NCI-H345 (cell line): ENCODE data around the gene LILRB3.
"Not testable (repeated sequence)": the region's sequence is repeated elsewhere in the genome, so short reads cannot be mapped to it uniquely, and the experiment has no call there.

Experiments
- DNase-seq: peaks from one replicate; lab custom pipeline; 2025; lab: John Stamatoyannopoulos, UW

LILRB3 gene

GRCh38 chr19:54209811-54210494 lies 12.9 kb downstream of the LILRB3 start:
- peak; percentile 76 for DNase-seq

- no peak for DNase-seq
These were observed 13.6 kb downstream of the LILRB3 start for GRCh38 chr19:54209058-54209810.

- DNase-seq: no peak
These were observed 14.1 kb downstream of the LILRB3 start for GRCh38 chr19:54208784-54209057.

- DNase-seq: no peak
These were observed 14.6 kb downstream of the LILRB3 start for GRCh38 chr19:54207983-54208783.

- DNase-seq: no peak
These were observed 15.2 kb downstream of the LILRB3 start for GRCh38 chr19:54207676-54207982.

GRCh38 chr19:54207193-54207592 lies 15.6 kb downstream of the LILRB3 start:
- DNase-seq: not testable (repeated sequence)

GRCh38 chr19:54206831-54207177 lies 16.0 kb downstream of the LILRB3 start:
- DNase-seq: no peak

- no peak for DNase-seq
These were observed 16.6 kb downstream of the LILRB3 start for GRCh38 chr19:54206030-54206830.

GRCh38 chr19:54204767-54205468 lies 17.9 kb downstream of the LILRB3 start:
- no peak for DNase-seq

- no peak for DNase-seq
These were observed 19.6 kb downstream of the LILRB3 start for GRCh38 chr19:54203151-54203611.

GRCh38 chr19:54201980-54202379 lies 20.8 kb downstream of the LILRB3 start:
- DNase-seq: no peak

- DNase-seq: no peak
These were observed 21.6 kb downstream of the LILRB3 start for GRCh38 chr19:54201172-54201701.

GRCh38 chr19:54199401-54199800 lies 23.4 kb downstream of the LILRB3 start:
- DNase-seq: no peak

- no peak for DNase-seq
These were observed 25.7 kb downstream of the LILRB3 start for GRCh38 chr19:54197121-54197520.

- no peak for DNase-seq
These were observed 26.3 kb downstream of the LILRB3 start for GRCh38 chr19:54196536-54196935.

GRCh38 chr19:54194463-54194862 lies 28.3 kb downstream of the LILRB3 start:
- not testable (repeated sequence) for DNase-seq

GRCh38 chr19:54193011-54193410 lies 29.8 kb downstream of the LILRB3 start:
- DNase-seq: no peak

GRCh38 chr19:54191811-54192453 lies 30.9 kb downstream of the LILRB3 start:
- DNase-seq: no peak

GRCh38 chr19:54191011-54191810 lies 31.6 kb downstream of the LILRB3 start, which contains the start of gene TSEN34:
Gene TSEN34, plus strand, starts transcription at chr19:54191308. Its CDS starts 57 bp downstream, at chr19:54191365.
- peak; percentile 81 for DNase-seq

- DNase-seq: peak; percentile 98
These were observed 32.2 kb downstream of the LILRB3 start for GRCh38 chr19:54190503-54191010.
